Caco-2 (cell line): ENCODE measurements around the gene EPG5. TPM values are rescaled to one million over a fixed set of nuclear protein-coding genes. Genes with fewer than 3 reads are reported as not detected.

ENCODE experiments used
- BruUV-seq: library from RNA; stranded (reverse); fragments of 400-500 nt; replicated peaks from 2 replicates; lab custom pipeline; 2021; lab: Mats Ljungman, UMichigan
- CTCF ChIA-PET: fragments of 300-600 bp; sonication (Branson Sonifier 250); formaldehyde crosslinking; loops from one replicate; lab custom pipeline; 2022; ENCODE audit warnings: antibody characterized with exemption; lab: Charles Lee
- POLR2A ChIA-PET: fragments of 300-600 bp; sonication (Branson Sonifier 250); formaldehyde crosslinking; loops from one replicate; lab custom pipeline; 2022; ENCODE audit warnings: antibody characterized with exemption; lab: Charles Lee
- DNase-seq, 2 experiments: peaks; one replicate each; pipeline versions ENCODE4 v3.0.0 to v3.0.0-alpha.2; 2020 to 2022
- H3K27me3 ChIP-seq: replicated peaks from 2 replicates; pipeline ENCODE4 v1.6.0; 2011; ENCODE audit warnings: low read length; ENCODE audit not compliant: control insufficient read depth, insufficient read depth
- H3K36me3 ChIP-seq: 2 replicates; pipeline ENCODE4 v1.5.1; 2011; ENCODE audit warnings: low read length; ENCODE audit not compliant: control insufficient read depth, insufficient read depth
- H3K4me1 ChIP-seq: fragments of 250-450 bp; sonication (Bioruptor Pico); 2 replicates; pipeline ENCODE4 v1.5.1; 2020; ENCODE audit warnings: mild to moderate bottlenecking
- H3K4me3 ChIP-seq: 2 replicates; pipeline ENCODE4 v1.5.1; 2011; ENCODE audit warnings: low read depth, mild to moderate bottlenecking, control low read depth, low read length
- H3K9me3 ChIP-seq: fragments of 250-450 bp; sonication (Bioruptor Pico); 2 replicates; pipeline ENCODE4 v1.5.1; 2020; ENCODE audit warnings: mild to moderate bottlenecking, moderate library complexity
- H3K27ac Mint-ChIP-seq: one replicate; pipeline ENCODE4 v1.8.0; 2022; ENCODE audit warnings: mixed read lengths; ENCODE audit not compliant: unreplicated experiment
- H3K27me3 Mint-ChIP-seq: one replicate; pipeline ENCODE4 v1.8.0; 2022; ENCODE audit warnings: mixed read lengths; ENCODE audit not compliant: insufficient read depth, unreplicated experiment
- H3K36me3 Mint-ChIP-seq: one replicate; pipeline ENCODE4 v1.8.0; 2022; ENCODE audit warnings: mild to moderate bottlenecking, mixed read lengths; ENCODE audit not compliant: insufficient read depth, unreplicated experiment
- H3K4me1 Mint-ChIP-seq: one replicate; pipeline ENCODE4 v1.8.0; 2022; ENCODE audit warnings: low read depth, mixed read lengths; ENCODE audit not compliant: unreplicated experiment
- H3K4me3 Mint-ChIP-seq: one replicate; pipeline ENCODE4 v1.8.0; 2022; ENCODE audit warnings: mild to moderate bottlenecking, moderate library complexity, mixed read lengths; ENCODE audit not compliant: unreplicated experiment
- H3K9me3 Mint-ChIP-seq: one replicate; pipeline ENCODE4 v1.8.0; 2022; ENCODE audit warnings: mixed read lengths; ENCODE audit not compliant: unreplicated experiment
- intact Hi-C: fragments of 100-400 bp; cut with micrococcal nuclease; formaldehyde crosslinking; loops from one replicate; pipeline ENCODE4 v1.10.0; 2022; ENCODE audit not compliant: unreplicated experiment
- total RNA-seq: library from RNA; stranded (reverse); gene quantifications from 2 replicates; pipeline ENCODE4 v1.2.3, GENCODE V29; 2022
- TF ChIP-seq, protein P1 (sequence below), 2 experiments: fragments of 200-600 bp in 1 of 2; IDR thresholded peaks; 1 replicate in 1 of 2; 2 replicates in 1 of 2; pipeline versions ENCODE4 v1.5.1 to v1.8.0; 2011 to 2022; ENCODE audit warnings: antibody characterized with exemption in 1 of 2, control low read depth in 1 of 2, inconsistent platforms in 1 of 2, low read depth in 1 of 2, low read length in 1 of 2, mild to moderate bottlenecking in 1 of 2, moderate library complexity in 1 of 2; ENCODE audit not compliant: insufficient read depth in 1 of 2, severe bottlenecking in 1 of 2, unreplicated experiment in 1 of 2

The EPG5 gene
- total RNA-seq, 1 experiment from 2014 or later = 12.0 TPM

DNA sequence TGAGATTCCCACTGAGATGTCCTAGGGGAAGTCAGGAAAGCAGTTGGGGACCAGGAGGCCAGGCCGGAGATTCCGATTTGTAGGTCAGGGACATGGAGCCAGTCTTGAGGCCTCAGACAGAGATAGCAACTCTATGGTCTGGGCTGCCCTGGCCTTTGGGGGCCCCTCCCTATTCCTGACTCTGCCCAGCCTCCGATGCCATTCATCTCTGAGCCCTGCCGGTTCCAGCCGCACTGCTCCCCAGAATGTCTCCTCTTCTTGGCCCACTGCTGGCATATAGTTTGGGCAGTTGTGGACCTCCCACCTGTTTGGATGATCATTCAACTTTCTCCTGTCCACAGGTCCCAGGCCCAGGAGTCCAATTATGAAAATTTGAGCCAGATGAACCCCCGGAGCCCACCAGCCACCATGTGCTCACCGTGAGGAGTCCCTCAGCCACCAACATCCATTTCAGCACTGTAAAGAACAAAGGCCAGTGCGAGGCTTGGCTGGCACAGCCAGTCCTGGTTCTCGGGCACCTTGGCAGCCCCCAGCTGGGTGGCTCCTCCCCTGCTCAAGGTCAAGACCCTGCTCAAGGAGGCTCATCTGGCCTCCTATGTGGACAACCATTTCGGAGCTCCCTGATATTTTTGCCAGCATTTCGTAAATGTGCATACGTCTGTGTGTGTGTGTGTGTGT lies 125.2 kb downstream of the EPG5 start:
- H3K4me3 Mint-ChIP-seq = no peak overlapping the region
- no peaks in the 10 kb centered on the region for H3K4me1 Mint-ChIP-seq
- H3K36me3 Mint-ChIP-seq = no peaks in the 10 kb centered on the region
- POLR2A ChIA-PET = no interaction called here
- no peaks in the 10 kb centered on the region for H3K27me3 Mint-ChIP-seq
- CTCF ChIA-PET = no interaction called here
- Histone ChIP-seq H3K9me3 (no peaks in the 10 kb centered on the region), H3K27me3 (no peaks in the 10 kb centered on the region), H3K36me3 (no peaks in the 10 kb centered on the region), H3K4me3 (no peak overlapping the region), H3K4me1 (no peaks in the 10 kb centered on the region)
- no peaks in the 10 kb centered on the region for H3K9me3 Mint-ChIP-seq
- intact Hi-C loops = no loop called here
- no peak for DNase-seq
- TF ChIP-seq, protein P1, sequence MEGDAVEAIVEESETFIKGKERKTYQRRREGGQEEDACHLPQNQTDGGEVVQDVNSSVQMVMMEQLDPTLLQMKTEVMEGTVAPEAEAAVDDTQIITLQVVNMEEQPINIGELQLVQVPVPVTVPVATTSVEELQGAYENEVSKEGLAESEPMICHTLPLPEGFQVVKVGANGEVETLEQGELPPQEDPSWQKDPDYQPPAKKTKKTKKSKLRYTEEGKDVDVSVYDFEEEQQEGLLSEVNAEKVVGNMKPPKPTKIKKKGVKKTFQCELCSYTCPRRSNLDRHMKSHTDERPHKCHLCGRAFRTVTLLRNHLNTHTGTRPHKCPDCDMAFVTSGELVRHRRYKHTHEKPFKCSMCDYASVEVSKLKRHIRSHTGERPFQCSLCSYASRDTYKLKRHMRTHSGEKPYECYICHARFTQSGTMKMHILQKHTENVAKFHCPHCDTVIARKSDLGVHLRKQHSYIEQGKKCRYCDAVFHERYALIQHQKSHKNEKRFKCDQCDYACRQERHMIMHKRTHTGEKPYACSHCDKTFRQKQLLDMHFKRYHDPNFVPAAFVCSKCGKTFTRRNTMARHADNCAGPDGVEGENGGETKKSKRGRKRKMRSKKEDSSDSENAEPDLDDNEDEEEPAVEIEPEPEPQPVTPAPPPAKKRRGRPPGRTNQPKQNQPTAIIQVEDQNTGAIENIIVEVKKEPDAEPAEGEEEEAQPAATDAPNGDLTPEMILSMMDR (IDR thresholded peaks at IDR 0.05; ENCODE audit: insufficient read depth in 1 of 2, low read depth in 1 of 2, low read length in 1 of 2, severe bottlenecking in 1 of 2, unreplicated experiment in 1 of 2) = no peak
- no peak overlapping the region for H3K27ac Mint-ChIP-seq
- BruUV-seq = no TSS peak

DNA sequence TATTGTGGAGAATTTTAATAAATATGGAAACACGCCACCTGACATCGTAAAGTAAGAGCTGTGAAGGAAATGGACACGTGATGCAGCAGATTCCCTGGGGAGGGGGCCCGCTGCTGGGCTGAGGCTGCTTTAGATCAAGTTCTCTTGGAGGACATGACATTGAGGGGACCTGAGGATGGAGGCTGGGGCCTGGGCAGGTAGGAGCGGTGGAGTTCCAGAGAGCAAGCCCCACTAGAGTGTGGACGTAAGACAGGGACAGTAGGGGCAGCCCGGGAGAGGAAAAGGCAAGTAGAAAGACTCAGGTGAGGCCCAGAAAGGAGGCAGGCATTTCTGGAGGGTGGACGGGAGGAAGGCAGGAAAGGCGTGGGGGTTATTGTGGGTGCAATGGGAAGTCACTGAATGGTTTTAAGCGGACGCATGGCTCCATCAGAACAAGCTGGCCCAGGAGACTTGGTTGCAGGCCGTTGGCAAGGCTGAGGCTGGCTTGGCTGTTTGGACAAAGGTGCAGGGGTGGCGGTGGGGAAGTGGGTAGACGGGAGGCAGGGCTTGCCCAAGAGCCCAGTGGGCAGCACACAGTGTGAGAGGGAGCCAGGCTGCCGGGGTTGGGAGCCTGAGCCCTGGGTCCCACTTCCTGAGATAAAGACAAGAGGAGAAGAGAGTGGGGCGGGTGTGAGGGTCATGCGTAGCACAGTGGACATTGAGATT lies 125.9 kb downstream of the EPG5 start:
- Mint-ChIP-seq H3K27me3 (no peaks in the 10 kb centered on the region), H3K4me1 (peaks cover 2% of the 10 kb centered on the region), H3K36me3 (no peaks in the 10 kb centered on the region), H3K27ac (no peak overlapping the region), H3K9me3 (no peaks in the 10 kb centered on the region), H3K4me3 (no peak overlapping the region)
- Histone ChIP-seq H3K4me1 (0 out of 2 replicates have a peak, but pooled peaks cover 7% of the 10 kb centered on the region), H3K36me3 (no peaks in the 10 kb centered on the region), H3K27me3 (no peaks in the 10 kb centered on the region), H3K9me3 (no peaks in the 10 kb centered on the region), H3K4me3 (no peak overlapping the region)
- BruUV-seq = no TSS peak
- POLR2A ChIA-PET = no interaction called here
- DNase-seq = no peak
- intact Hi-C loops = no loop called here
- TF ChIP-seq, protein P1 (IDR thresholded peaks at IDR 0.05; ENCODE audit: insufficient read depth in 1 of 2, low read depth in 1 of 2, low read length in 1 of 2, severe bottlenecking in 1 of 2, unreplicated experiment in 1 of 2) = no peak
- CTCF ChIA-PET = no interaction called here

DNA sequence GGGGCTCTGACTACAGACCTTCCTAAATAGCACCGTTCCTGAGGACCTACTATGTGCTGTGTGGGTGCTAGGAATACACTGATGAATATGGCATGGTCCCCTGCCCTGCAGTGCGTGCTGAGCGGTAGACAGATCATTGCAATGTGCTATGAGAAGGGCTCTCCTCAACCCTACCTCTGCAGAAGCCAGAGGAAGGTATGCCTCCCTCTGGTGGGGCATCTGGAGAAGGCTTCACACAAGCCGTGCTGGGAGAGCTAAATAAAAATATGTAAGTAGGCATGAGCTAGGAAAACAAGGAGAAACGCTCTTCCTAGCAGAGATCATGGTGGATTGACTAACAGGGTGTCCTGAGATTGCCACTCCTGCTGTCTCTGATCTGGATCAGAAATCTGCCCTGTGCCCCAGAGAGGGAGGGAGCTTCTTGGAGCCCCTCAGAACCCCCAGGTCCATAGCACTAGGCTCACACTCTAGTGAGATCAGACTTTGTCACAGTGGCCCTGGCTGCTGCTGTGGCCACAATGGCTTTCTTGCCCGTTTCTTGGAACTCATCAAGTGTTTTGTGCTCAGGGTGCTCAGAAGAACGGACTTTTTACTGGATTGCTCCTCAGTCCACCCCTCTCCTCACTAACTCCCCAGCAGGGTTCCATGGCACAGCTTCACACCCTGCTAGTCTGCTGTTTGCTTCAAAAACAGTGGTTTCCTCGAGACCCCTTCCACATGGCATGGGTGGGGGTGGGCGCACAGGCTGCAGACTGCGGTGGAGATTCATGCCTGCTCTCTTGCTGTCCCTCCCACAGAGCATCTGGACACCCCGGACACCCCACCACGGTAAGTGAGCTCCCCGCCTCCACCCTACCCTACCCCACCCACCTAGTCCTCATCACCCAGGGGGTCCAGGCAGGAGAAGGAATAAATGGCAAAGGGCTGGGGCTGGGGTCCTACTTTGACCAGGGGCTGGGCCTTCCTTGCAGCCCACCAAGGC lies 127.4 kb downstream of the EPG5 start:
- Mint-ChIP-seq H3K9me3 (no peaks in the 10 kb centered on the region), H3K4me3 (no peak overlapping the region), H3K4me1 (peaks cover 16% of the 10 kb centered on the region), H3K27ac (no peak overlapping the region), H3K36me3 (no peaks in the 10 kb centered on the region), H3K27me3 (no peaks in the 10 kb centered on the region)
- ChIA-PET POLR2A (no interaction called here), CTCF (interaction anchor here (0.6 to 1.0 kb wide), 2 partner anchors 40 to 117 kb away, joined by 4 to 6 read pairs; no protein-coding TSS in a partner anchor)
- Histone ChIP-seq H3K9me3 (no peaks in the 10 kb centered on the region), H3K4me1 (0 out of 2 replicates have a peak, but pooled peaks cover 7% of the 10 kb centered on the region), H3K36me3 (no peaks in the 10 kb centered on the region; the same call in 1 of the 2 replicates), H3K4me3 (no peak overlapping the region), H3K27me3 (no peaks in the 10 kb centered on the region)
- DNase-seq = peak; percentile 38 to 46
- no TSS peak for BruUV-seq
- TF ChIP-seq, protein P1 (IDR thresholded peaks at IDR 0.05; ENCODE audit: insufficient read depth in 1 of 2, low read depth in 1 of 2, low read length in 1 of 2, severe bottlenecking in 1 of 2, unreplicated experiment in 1 of 2) = peak in 1 of 2 experiments; percentile 41
- intact Hi-C loops = loop anchor here (1.0 kb wide), 2 partner anchors 116 to 148 kb away; no protein-coding TSS in a partner anchor
